Gastroesophageal sphincter (tissue), 4 donors: ENCODE measurements around the gene EIF5A. TPM values are rescaled to one million over a fixed set of nuclear protein-coding genes. Genes with fewer than 3 reads are reported as not detected.

ENCODE experiments used
- ATAC-seq: fragments of 150-250 bp; one replicate; pipeline ENCODE4 v1.9.1; 2016; ENCODE audit warnings: mild to moderate bottlenecking, moderate library complexity
- H3K27ac ChIP-seq, 4 donors: fragments of 200-600 bp; sonication (generic) in 3 of 4; 1 replicate in 3 of 4; 2 replicates in 1 of 4; pipeline ENCODE4 v1.5.1; 2016 to 2019
- H3K27me3 ChIP-seq: fragments of 200-600 bp; sonication (generic); one replicate; pipeline ENCODE4 v1.5.1; 2019
- H3K36me3 ChIP-seq, 2 donors: fragments of 200-600 bp; sonication (generic); one replicate each; pipeline ENCODE4 v1.5.1; 2019; ENCODE audit warnings: control low read depth in 1 of 2
- H3K4me1 ChIP-seq, 3 donors: fragments of 200-600 bp; sonication (generic); 1 replicate in 2 of 3; 2 replicates in 1 of 3; pipeline ENCODE4 v1.5.1; 2016 to 2019; ENCODE audit warnings: control low read depth in 2 of 3
- H3K4me3 ChIP-seq, 2 donors: fragments of 200-600 bp; sonication (generic); one replicate each; pipeline ENCODE4 v1.5.1; 2019; ENCODE audit warnings: mild to moderate bottlenecking in 1 of 2, moderate library complexity in 1 of 2
- H3K9me3 ChIP-seq, 3 donors: fragments of 200-600 bp; sonication (generic); one replicate each; pipeline ENCODE4 v1.5.1; 2017 to 2019; ENCODE audit warnings: control low read depth in 2 of 3
- CTCF ChIP-seq, 4 experiments: fragments of 200-600 bp in 2 of 4; fragments of 450-650 bp in 2 of 4; sonication (generic) in 1 of 4; IDR thresholded peaks; one replicate each; pipeline ENCODE4 v1.5.1; 2017 to 2019; ENCODE audit warnings: antibody characterized with exemption in 4 of 4, mild to moderate bottlenecking in 2 of 4, moderate library complexity in 2 of 4
- EP300 ChIP-seq: sonication (generic); formaldehyde crosslinking; IDR thresholded peaks from one replicate; pipeline ENCODE4 v1.6.1; 2017; ENCODE audit warnings: antibody characterized with exemption, mild to moderate bottlenecking
- POLR2A ChIP-seq, 2 donors: fragments of 450-650 bp; IDR thresholded peaks; one replicate each; pipeline ENCODE4 v1.6.1; 2017; ENCODE audit warnings: antibody characterized with exemption in 2 of 2, mild to moderate bottlenecking in 2 of 2, moderate library complexity in 1 of 2
- POLR2AphosphoS5 ChIP-seq: sonication (generic); formaldehyde crosslinking; IDR thresholded peaks from one replicate; pipeline ENCODE4 v1.6.1; 2017; ENCODE audit warnings: antibody characterized with exemption
- WGBS, 2 donors: methylation state at CpG; one replicate each; pipeline ENCODE4 v1.1.5; 2018; ENCODE audit warnings: low coverage in 1 of 2; 5-methylcytosine and 5-hydroxymethylcytosine counted together
- total RNA-seq, 4 donors: library from RNA; depleted of rRNA; stranded (reverse); fragments of >200 nt; gene quantifications; one replicate each; pipeline ENCODE4 v1.1.0, GENCODE V29; 2016

EIF5A gene
- total RNA-seq = 100 to 1,000 TPM; 145 to 233 (median 183) TPM

DNA sequence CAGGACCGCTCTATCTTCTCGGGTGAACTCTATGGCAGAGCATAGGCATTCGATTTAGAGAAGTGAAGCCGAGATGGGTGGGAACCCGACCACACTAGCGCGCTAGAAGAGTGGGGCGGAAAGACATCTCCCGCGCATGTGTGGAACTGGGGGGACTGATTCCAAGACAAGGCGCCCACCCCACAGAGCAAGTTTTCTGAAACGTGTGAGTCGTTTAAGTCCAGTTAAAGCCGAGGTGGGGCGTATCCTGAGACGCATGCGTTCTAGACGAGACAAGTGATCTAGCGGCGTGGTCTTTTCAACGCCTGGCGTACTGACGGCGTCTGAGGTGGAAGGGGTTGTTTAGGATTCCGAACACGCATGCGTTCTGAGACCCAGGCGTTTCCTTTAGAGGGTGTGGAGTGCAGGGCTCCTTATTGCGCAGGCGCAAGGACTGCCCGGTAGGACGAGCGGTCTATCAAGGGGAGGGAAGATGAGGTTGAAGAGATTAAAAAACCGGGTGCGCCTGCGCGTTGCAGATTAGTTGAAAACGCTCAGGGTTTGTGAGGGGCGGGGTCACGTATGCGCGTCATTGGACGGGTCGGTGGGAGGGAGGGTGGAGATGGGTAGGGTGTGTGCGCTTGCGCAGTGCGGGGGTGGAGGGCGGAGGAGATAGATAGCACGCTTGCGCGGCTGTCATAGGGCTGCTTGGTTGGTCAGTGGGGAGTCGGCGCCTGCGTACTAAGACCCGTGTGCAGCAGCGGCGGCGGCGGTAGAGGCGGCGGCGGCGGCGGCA, at the start of gene EIF5A:
Gene EIF5A (plus strand): TSS at position 718 of the 775 bp plus-strand sequence. CDS start 2,008 bp downstream, outside the sequence.
- peak; percentile 93 for ATAC-seq
- no peaks in the 10 kb centered on the region for H3K9me3 ChIP-seq
- 0% methylated on average over 10 to 37 of the region's 64 CpGs for WGBS, 2 donors
- H3K27me3 ChIP-seq = no peaks in the 10 kb centered on the region
- H3K4me1 ChIP-seq = peaks cover 5 to 42% (median 15%) of the 10 kb centered on the region in 3 donors
- peak within 1 kb of the TSS; percentile 68 to 99 for H3K4me3 ChIP-seq
- peaks cover 3 to 29% of the 10 kb centered on the region in 2 donors for H3K36me3 ChIP-seq
- H3K27ac ChIP-seq = peak within 1 kb of the TSS; percentile 91 to 100 (median 100)
- no peak for TF ChIP-seq CTCF (IDR thresholded peaks at IDR 0.05)
- TF ChIP-seq POLR2AphosphoS5 = peak; percentile 94
- no peak for TF ChIP-seq EP300
- TF ChIP-seq POLR2A (IDR thresholded peaks at IDR 0.05) = peak; percentile 74 to 93

DNA sequence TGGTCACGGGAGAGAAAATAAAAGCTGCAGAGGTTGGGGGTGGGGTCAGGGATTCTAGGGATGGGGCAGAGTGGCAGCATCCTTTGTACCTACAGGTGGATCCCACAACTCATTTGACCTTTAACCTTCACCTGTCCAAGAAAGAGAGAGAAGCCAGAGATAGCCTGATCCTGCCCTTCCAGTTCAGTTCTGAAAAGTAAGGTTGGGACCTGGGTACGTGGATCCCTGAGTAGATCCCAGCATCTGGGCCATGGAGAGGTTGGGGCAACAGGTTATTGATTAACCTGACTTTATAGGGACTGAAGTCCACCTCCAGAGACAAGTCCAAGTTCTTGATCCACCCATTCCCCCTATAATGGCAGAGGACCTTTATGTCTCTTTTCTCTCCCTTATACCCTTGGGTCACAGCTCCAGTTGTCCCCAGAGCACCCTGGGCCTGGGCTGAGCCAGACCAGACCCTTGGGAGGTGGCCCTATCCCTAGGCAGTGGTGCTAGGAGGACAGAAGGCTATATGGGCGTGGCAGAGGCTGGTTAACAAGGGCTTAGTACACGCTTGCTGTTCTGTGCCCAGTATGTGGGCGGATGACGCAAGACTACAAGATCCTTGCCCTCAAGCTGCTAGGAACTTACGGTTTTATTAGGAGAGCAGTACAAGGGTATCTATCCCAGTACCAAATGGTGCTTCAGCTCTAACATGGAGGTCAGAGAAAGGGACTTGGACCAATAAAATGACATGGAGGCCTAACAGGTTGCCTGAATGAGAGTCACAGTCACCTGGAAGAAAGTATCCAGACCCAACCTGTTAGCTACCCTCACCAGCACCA, 48.5 kb upstream of the EIF5A start:
- H3K4me1 ChIP-seq = peaks cover 0 to 34% (median 22%) of the 10 kb centered on the region in 3 donors
- peaks cover 39% of the 10 kb centered on the region for H3K27me3 ChIP-seq
- H3K9me3 ChIP-seq = no peaks in the 10 kb centered on the region
- WGBS, 2 donors = 71 to 80% methylated on average over 1 of the region's 7 CpGs
- no peak for TF ChIP-seq POLR2A (IDR thresholded peaks at IDR 0.05)
- TF ChIP-seq EP300 = no peak
- no peak for TF ChIP-seq POLR2AphosphoS5
- TF ChIP-seq CTCF (IDR thresholded peaks at IDR 0.05) = no peak
- peaks cover 0 to 56% of the 10 kb centered on the region in 2 donors for H3K36me3 ChIP-seq
- H3K4me3 ChIP-seq = no peak overlapping the region
- no peak overlapping the region for H3K27ac ChIP-seq
- ATAC-seq = no peak

DNA sequence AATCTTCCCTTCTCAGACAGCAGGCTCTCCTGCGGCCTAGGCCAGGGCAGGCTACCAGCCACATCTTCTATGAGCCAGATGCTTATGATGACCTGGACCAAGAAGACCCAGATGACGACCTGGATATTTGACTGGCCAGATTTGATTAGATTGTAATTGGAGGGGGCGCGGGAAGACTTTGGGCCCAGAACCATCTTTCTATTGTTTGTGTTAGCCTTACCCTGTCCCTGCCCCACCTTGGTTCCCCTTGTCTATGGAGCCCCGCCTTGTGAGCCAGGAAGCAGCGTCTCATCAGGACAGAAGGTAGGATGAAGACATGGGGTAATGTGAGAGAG, 47.9 kb upstream of the EIF5A start:
- Histone ChIP-seq H3K27ac (no peak overlapping the region), H3K4me3 (no peak overlapping the region), H3K36me3 (peaks cover 0 to 51% of the 10 kb centered on the region in 2 donors), H3K27me3 (peaks cover 45% of the 10 kb centered on the region), H3K9me3 (no peaks in the 10 kb centered on the region), H3K4me1 (peaks cover 0 to 34% (median 22%) of the 10 kb centered on the region in 3 donors)
- WGBS, 2 donors = 94 to 96% methylated on average over 3 of the region's 6 CpGs
- TF ChIP-seq CTCF (IDR thresholded peaks at IDR 0.05) (no peak), POLR2A (IDR thresholded peaks at IDR 0.05) (no peak), POLR2AphosphoS5 (no peak), EP300 (no peak)
- no peak for ATAC-seq

GRCh38 chr17:7260151-7260550, 47.3 kb upstream of the EIF5A start:
- WGBS, 2 donors = 60 to 75% methylated on average over 1 to 2 of the region's 4 CpGs
- H3K4me3 ChIP-seq = no peak overlapping the region
- peaks cover 0 to 45% of the 10 kb centered on the region in 2 donors for H3K36me3 ChIP-seq
- no peak for ATAC-seq
- TF ChIP-seq EP300 (no peak), POLR2A (IDR thresholded peaks at IDR 0.05) (no peak), POLR2AphosphoS5 (no peak), CTCF (IDR thresholded peaks at IDR 0.05) (no peak)
- no peak overlapping the region for H3K27ac ChIP-seq
- H3K4me1 ChIP-seq = peaks cover 0 to 34% (median 22%) of the 10 kb centered on the region in 3 donors
- H3K9me3 ChIP-seq = no peaks in the 10 kb centered on the region
- H3K27me3 ChIP-seq = peaks cover 51% of the 10 kb centered on the region
